SK-N-SH treated with all-trans-retinoic acid at 6 μM for 48 hours (cell line): ENCODE measurements around the gene FAM184B.

ENCODE experiments used
- ATAC-seq: fragments of 200-7000 bp; cut with Tn5 transposase; 3 replicates; pipeline ENCODE4 v1.9.1; 2020; ENCODE audit warnings: mild to moderate bottlenecking, moderate library complexity
- ARNTL ChIP-seq: fragments of 450-650 bp; formaldehyde crosslinking; IDR thresholded peaks from 2 replicates; pipeline ENCODE4 v1.5.0; 2020; ENCODE audit warnings: low read depth, mild to moderate bottlenecking, moderate library complexity, borderline replicate concordance
- BACH2 ChIP-seq: fragments of 250-450 bp; sonication (Bioruptor Pico); IDR thresholded peaks from 2 replicates; pipeline ENCODE4 v1.9.0; 2021; ENCODE audit warnings: mild to moderate bottlenecking, borderline replicate concordance
- CSDC2 ChIP-seq: fragments of 250-450 bp; sonication (Bioruptor Pico); IDR thresholded peaks from 2 replicates; pipeline ENCODE4 v1.5.0; 2020; ENCODE audit warnings: mild to moderate bottlenecking, moderate library complexity
- CSRNP3 ChIP-seq: fragments of 250-450 bp; sonication (Bioruptor Pico); IDR thresholded peaks from 2 replicates; pipeline ENCODE4 v1.5.1; 2021; ENCODE audit warnings: mild to moderate bottlenecking, moderate library complexity
- ESRRG ChIP-seq: fragments of 250-450 bp; sonication (Bioruptor Pico); IDR thresholded peaks from 2 replicates; pipeline ENCODE4 v1.6.1; 2021; ENCODE audit warnings: mild to moderate bottlenecking
- ISL1 ChIP-seq: fragments of 250-450 bp; sonication (Bioruptor Pico); IDR thresholded peaks from 2 replicates; pipeline ENCODE4 v2.1.2; 2022; ENCODE audit warnings: mild to moderate bottlenecking, moderate library complexity
- OSR1 ChIP-seq: fragments of 250-450 bp; sonication (Bioruptor Pico); IDR thresholded peaks from 2 replicates; pipeline ENCODE4 v1.8.0; 2022; ENCODE audit warnings: moderate library complexity, mild to moderate bottlenecking, inconsistent platforms
- PATZ1 ChIP-seq: fragments of 250-450 bp; sonication (Bioruptor Pico); IDR thresholded peaks from 2 replicates; pipeline ENCODE4 v1.8.0; 2020; ENCODE audit warnings: mild to moderate bottlenecking, moderate library complexity, borderline replicate concordance
- POU6F1 ChIP-seq: fragments of 250-450 bp; sonication (Bioruptor Pico); IDR thresholded peaks from 2 replicates; pipeline ENCODE4 v1.8.0; 2021; ENCODE audit warnings: low read depth, mild to moderate bottlenecking, moderate library complexity, borderline replicate concordance
- PPARA ChIP-seq: fragments of 250-450 bp; sonication (Bioruptor Pico); IDR thresholded peaks from 2 replicates; pipeline ENCODE4 v1.5.0; 2020; ENCODE audit warnings: mild to moderate bottlenecking, borderline replicate concordance
- RARB ChIP-seq: fragments of 250-450 bp; sonication (Bioruptor Pico); IDR thresholded peaks from 2 replicates; pipeline ENCODE4 v1.8.0; 2021; ENCODE audit warnings: mild to moderate bottlenecking, moderate library complexity
- SNAI2 ChIP-seq: fragments of 250-450 bp; sonication (Bioruptor Pico); IDR thresholded peaks from 2 replicates; pipeline ENCODE4 v1.5.0; 2020; ENCODE audit warnings: mild to moderate bottlenecking, moderate library complexity
- TCF4 ChIP-seq: fragments of 250-450 bp; sonication (Bioruptor Pico); IDR thresholded peaks from 2 replicates; pipeline ENCODE4 v1.8.0; 2021; ENCODE audit warnings: mild to moderate bottlenecking, moderate library complexity, borderline replicate concordance
- TOX ChIP-seq: fragments of 250-450 bp; sonication (Bioruptor Pico); IDR thresholded peaks from 2 replicates; pipeline ENCODE4 v1.8.0; 2021; ENCODE audit warnings: mild to moderate bottlenecking, moderate library complexity, borderline replicate concordance
- TSHZ2 ChIP-seq: fragments of 250-450 bp; sonication (Bioruptor Pico); IDR thresholded peaks from 2 replicates; pipeline ENCODE4 v1.5.0; 2020; ENCODE audit warnings: mild to moderate bottlenecking, moderate library complexity
- ZC3H10 ChIP-seq: fragments of 250-450 bp; sonication (Bioruptor Pico); IDR thresholded peaks from 2 replicates; pipeline ENCODE4 v1.5.1; 2021; ENCODE audit warnings: mild to moderate bottlenecking, moderate library complexity
- ZFP30 ChIP-seq: fragments of 450-650 bp; formaldehyde crosslinking; IDR thresholded peaks from 2 replicates; pipeline ENCODE4 v1.5.0; 2022; ENCODE audit warnings: mild to moderate bottlenecking, moderate library complexity
- ZNF70 ChIP-seq: fragments of 450-650 bp; formaldehyde crosslinking; IDR thresholded peaks from 2 replicates; pipeline ENCODE4 v1.5.0; 2020; ENCODE audit warnings: mild to moderate bottlenecking, moderate library complexity
- ZNF8 ChIP-seq: fragments of 450-650 bp; formaldehyde crosslinking; IDR thresholded peaks from 2 replicates; pipeline ENCODE4 v1.5.0; 2020; ENCODE audit warnings: mild to moderate bottlenecking, moderate library complexity

FAM184B gene

GRCh38 chr4:17667253-17667652 is 114.2 kb downstream of the FAM184B start:
- TF ChIP-seq PATZ1 (CRISPR knock-in tag) (no peak), BACH2 (CRISPR knock-in tag) (no peak), CSDC2 (no peak), ISL1 (CRISPR knock-in tag) (no peak)
- no peak for ATAC-seq

GRCh38 chr4:17665852-17666251 is 115.6 kb downstream of the FAM184B start:
- ATAC-seq: no peak
- TF ChIP-seq ZC3H10 (CRISPR knock-in tag) (no peak), RARB (CRISPR knock-in tag) (no peak), OSR1 (CRISPR knock-in tag) (no peak), BACH2 (CRISPR knock-in tag) (no peak), CSRNP3 (CRISPR knock-in tag) (no peak), ESRRG (CRISPR knock-in tag) (no peak), PPARA (CRISPR knock-in tag) (no peak), TOX (CRISPR knock-in tag) (no peak), PATZ1 (CRISPR knock-in tag) (no peak), ARNTL (CRISPR knock-in tag) (no peak), ISL1 (CRISPR knock-in tag) (no peak), SNAI2 (CRISPR knock-in tag) (no peak), CSDC2 (no peak), POU6F1 (no peak), ZNF8 (CRISPR knock-in tag) (no peak), TSHZ2 (CRISPR knock-in tag) (no peak), TCF4 (CRISPR knock-in tag) (no peak)

GRCh38 chr4:17665346-17665745 is 116.1 kb downstream of the FAM184B start:
- no peak for ATAC-seq
- no peak for TF ChIP-seq ISL1 (CRISPR knock-in tag)
- TF ChIP-seq TSHZ2 (CRISPR knock-in tag): no peak
- TF ChIP-seq ZFP30: no peak
- TF ChIP-seq SNAI2 (CRISPR knock-in tag): no peak
- TF ChIP-seq ZNF70 (CRISPR knock-in tag): no peak
- TF ChIP-seq, all 23 proteins: peak for 0
